T-helper 2 cell (primary cell): Measurements from ENCODE around the gene ARID1A.
A peak's percentile ranks its signal among the peaks of the same experiment; 100 is the strongest.
"Not testable (repeated sequence)": the region's sequence is repeated elsewhere in the genome, so short reads cannot be mapped to it uniquely, and the experiment has no call there.

Experiments used
- DNase-seq, 5 experiments: peaks; one replicate each; pipeline versions ENCODE4 v3.0.0 to v3.0.0-alpha.2; 2012 to 2022

The ARID1A gene

GRCh38 chr1:26697978-26698849 is 2.4 kb downstream of the ARID1A start:
- DNase-seq = peak in 3 of 5 experiments; percentile 17 to 86 (median 56)

- peak in 1 of 5 experiments; percentile 41 for DNase-seq
Observed at GRCh38 chr1:26700711-26701110, 4.9 kb downstream of the ARID1A start.

- DNase-seq = peak in 1 of 5 experiments; percentile 59
Observed at GRCh38 chr1:26701266-26701994, 5.6 kb downstream of the ARID1A start.

- no peak for DNase-seq
Observed at GRCh38 chr1:26701995-26702679, 6.3 kb downstream of the ARID1A start.

GRCh38 chr1:26702680-26703038 is 6.8 kb downstream of the ARID1A start:
- peak in 1 of 5 experiments; percentile 77 for DNase-seq

GRCh38 chr1:26703478-26703877 is 7.7 kb downstream of the ARID1A start:
- DNase-seq = no peak

GRCh38 chr1:26704629-26705028 is 8.8 kb downstream of the ARID1A start:
- no peak for DNase-seq

- not testable (repeated sequence) for DNase-seq
Observed at GRCh38 chr1:26705227-26705626, 9.4 kb downstream of the ARID1A start.

GRCh38 chr1:26705788-26706311 is 10.0 kb downstream of the ARID1A start:
- no peak for DNase-seq

GRCh38 chr1:26706315-26706714 is 10.5 kb downstream of the ARID1A start:
- DNase-seq = peak in 1 of 5 experiments; percentile 27

- no peak for DNase-seq
Observed at GRCh38 chr1:26710811-26711210, 15.0 kb downstream of the ARID1A start.

GRCh38 chr1:26711777-26712176 is 16.0 kb downstream of the ARID1A start:
- no peak for DNase-seq

- DNase-seq = no peak
Observed at GRCh38 chr1:26717017-26717491, 21.2 kb downstream of the ARID1A start.

- DNase-seq = no peak
Observed at GRCh38 chr1:26719205-26719604, 23.4 kb downstream of the ARID1A start.

- DNase-seq = peak in 1 of 5 experiments; percentile 79
Observed at GRCh38 chr1:26721669-26722355, 26.0 kb downstream of the ARID1A start.

- peak in 2 of 5 experiments; percentile 36 to 49 for DNase-seq
Observed at GRCh38 chr1:26723013-26723991, 27.5 kb downstream of the ARID1A start.

- DNase-seq = no peak
Observed at GRCh38 chr1:26724118-26724517, 28.3 kb downstream of the ARID1A start.

GRCh38 chr1:26724926-26725325 is 29.1 kb downstream of the ARID1A start:
- DNase-seq = no peak

GRCh38 chr1:26725904-26726303 is 30.1 kb downstream of the ARID1A start:
- DNase-seq = not testable (repeated sequence)

- no peak for DNase-seq
Observed at GRCh38 chr1:26726784-26727183, 31.0 kb downstream of the ARID1A start.

- no peak for DNase-seq
Observed at GRCh38 chr1:26727476-26727875, 31.7 kb downstream of the ARID1A start.
